IMR-90 (cell line): ENCODE results near the gene SLX9. TPM values are rescaled to one million over a fixed set of nuclear protein-coding genes. Genes with fewer than 3 reads are reported as not detected.

Experiments used
- ATAC-seq: fragments of 200-7000 bp; cut with Tn5 transposase; 2 replicates; pipeline ENCODE4 v1.9.1; 2020; ENCODE audit warnings: low read depth, mild to moderate bottlenecking, moderate library complexity
- BruUV-seq: library from RNA; stranded (reverse); fragments of 400-500 nt; replicated peaks from 2 replicates; lab custom pipeline; 2021; lab: Mats Ljungman, UMichigan
- CTCF ChIA-PET: fragments of 300-600 bp; formaldehyde crosslinking; extraction: SDS; loops from one replicate; lab custom pipeline; 2021; ENCODE audit warnings: antibody characterized with exemption; lab: Yijun Ruan, JAX
- POLR2A ChIA-PET: fragments of 300-600 bp; sonication (Branson Sonifier 250); formaldehyde crosslinking; loops from one replicate; lab custom pipeline; 2022; ENCODE audit warnings: antibody characterized with exemption; ENCODE audit not compliant: unreplicated experiment; lab: Charles Lee
- DNase-seq: peaks from one replicate; pipeline ENCODE4 v3.0.0; 2013
- H2AFZ ChIP-seq: replicated peaks from 2 replicates; pipeline ENCODE3; 2013; ENCODE audit warnings: low read length, mild to moderate bottlenecking; ENCODE audit not compliant: poor library complexity
- H2AK5ac ChIP-seq: 2 replicates; pipeline ENCODE4 v1.6.1; 2013; ENCODE audit warnings: low read depth, low read length, inconsistent platforms
- H2AK9ac ChIP-seq: replicated peaks from 2 replicates; pipeline ENCODE3; 2013; ENCODE audit warnings: mild to moderate bottlenecking, low read depth, low read length, moderate library complexity; ENCODE audit not compliant: poor library complexity
- H2BK120ac ChIP-seq: 2 replicates; pipeline ENCODE4 v1.6.1; 2013; ENCODE audit warnings: low read depth, low read length, inconsistent platforms
- H2BK15ac ChIP-seq: 3 replicates; pipeline ENCODE4 v1.6.1; 2013; ENCODE audit warnings: low read depth, low read length, inconsistent platforms
- H2BK20ac ChIP-seq: 2 replicates; pipeline ENCODE4 v1.6.1; 2013; ENCODE audit warnings: low read depth, mild to moderate bottlenecking, inconsistent platforms, low read length, moderate library complexity
- H2BK5ac ChIP-seq: 2 replicates; pipeline ENCODE4 v1.6.1; 2013; ENCODE audit warnings: mild to moderate bottlenecking, low read depth, low read length, inconsistent platforms; ENCODE audit not compliant: poor library complexity, severe bottlenecking
- H3K14ac ChIP-seq: replicated peaks from 2 replicates; pipeline ENCODE4 v1.6.1; 2013; ENCODE audit warnings: low read depth, low read length, inconsistent platforms
- H3K18ac ChIP-seq: 2 replicates; pipeline ENCODE4 v1.6.1; 2013; ENCODE audit warnings: low read depth, low read length, control low read depth
- H3K23ac ChIP-seq: 2 replicates; pipeline ENCODE4 v1.6.1; 2013; ENCODE audit warnings: low read depth, low read length, inconsistent platforms
- H3K27ac ChIP-seq: 2 replicates; pipeline ENCODE4 v1.5.1; 2013; ENCODE audit warnings: mild to moderate bottlenecking, control low read depth, low read length; ENCODE audit not compliant: insufficient read depth
- H3K27me3 ChIP-seq: 2 replicates; pipeline ENCODE4 v1.6.1; 2013; ENCODE audit warnings: low read length; ENCODE audit not compliant: control insufficient read depth, insufficient read depth
- H3K36me3 ChIP-seq: 2 replicates; pipeline ENCODE4 v1.6.1; 2013; ENCODE audit warnings: low read length, mixed read lengths; ENCODE audit not compliant: control insufficient read depth, insufficient read depth
- H3K4ac ChIP-seq: 2 replicates; pipeline ENCODE4 v1.6.1; 2013; ENCODE audit warnings: low read depth, low read length, inconsistent platforms
- H3K4me1 ChIP-seq: 2 replicates; pipeline ENCODE4 v1.6.1; 2013; ENCODE audit warnings: low read length, mixed read lengths; ENCODE audit not compliant: control insufficient read depth, insufficient read depth
- H3K4me2 ChIP-seq: 2 replicates; pipeline ENCODE4 v1.6.1; 2013; ENCODE audit warnings: low read depth, mild to moderate bottlenecking, control low read depth, low read length, moderate library complexity
- H3K4me3 ChIP-seq: 2 replicates; pipeline ENCODE4 v1.5.1; 2013; ENCODE audit warnings: low read depth, mild to moderate bottlenecking, control low read depth, low read length, moderate library complexity; ENCODE audit not compliant: insufficient read depth
- H3K56ac ChIP-seq: 2 replicates; pipeline ENCODE4 v1.6.1; 2013; ENCODE audit warnings: low read length, inconsistent platforms; ENCODE audit not compliant: insufficient read depth; ENCODE audit errors: extremely low read depth
- H3K79me1 ChIP-seq, 2 experiments: 2 replicates each; pipeline ENCODE4 v1.6.1; 2013; ENCODE audit warnings: low read length in 2 of 2, inconsistent platforms in 1 of 2, low read depth in 1 of 2
- H3K9ac ChIP-seq: 2 replicates; pipeline ENCODE4 v1.6.1; 2013; ENCODE audit warnings: low read depth, low read length, control low read depth
- H3K9me1 ChIP-seq: 2 replicates; pipeline ENCODE4 v1.6.1; 2013; ENCODE audit warnings: low read length, inconsistent platforms; ENCODE audit not compliant: insufficient read depth
- H3K9me3 ChIP-seq: 2 replicates; pipeline ENCODE4 v1.6.1; 2013; ENCODE audit warnings: low read length; ENCODE audit not compliant: control insufficient read depth, insufficient read depth
- H4K20me1 ChIP-seq: 2 replicates; pipeline ENCODE4 v1.6.1; 2013; ENCODE audit warnings: low read length, inconsistent platforms; ENCODE audit not compliant: insufficient read depth
- H4K5ac ChIP-seq: 2 replicates; pipeline ENCODE4 v1.6.1; 2013; ENCODE audit warnings: mild to moderate bottlenecking, low read depth, low read length, control low read depth
- H4K8ac ChIP-seq, 2 experiments: 2 replicates each; pipeline ENCODE4 v1.6.1; 2013; ENCODE audit warnings: low read depth in 2 of 2, low read length in 2 of 2, control low read depth in 1 of 2, inconsistent platforms in 1 of 2
- H4K91ac ChIP-seq: 2 replicates; pipeline ENCODE4 v1.6.1; 2013; ENCODE audit warnings: low read depth, low read length, inconsistent platforms; ENCODE audit not compliant: insufficient read depth
- MAZ ChIP-seq: IDR thresholded peaks from 2 replicates; pipeline ENCODE4 v1.6.1; 2012; ENCODE audit warnings: low read depth, mild to moderate bottlenecking, low read length, improper control_type of control experiment, moderate library complexity, borderline replicate concordance
- SMC3 ChIP-seq: fragments of 150-350 bp; IDR thresholded peaks from 2 replicates; pipeline ENCODE4 v1.6.1; 2016; ENCODE audit warnings: low read depth, mild to moderate bottlenecking, antibody characterized with exemption, low read length, moderate library complexity
- WGBS, 2 experiments: methylation state at CpG; one replicate each; pipeline versions ENCODE4 v1.1.5 to v1.1.7; 2013; ENCODE audit warnings: missing lambda C conversion rate in 2 of 2; ENCODE audit not compliant: insufficient read length in 1 of 2; ENCODE audit errors: extremely low coverage in 2 of 2; 5-methylcytosine and 5-hydroxymethylcytosine counted together
- dilution Hi-C: fragments of 300-500 bp; cut with HindIII; formaldehyde crosslinking; loops from one replicate; pipeline ENCODE4 v1.14.3; 2018; ENCODE audit warnings: low sequenced_read_pairs; ENCODE audit not compliant: unreplicated experiment
- in situ Hi-C: fragments of 300-500 bp; cut with MboI; formaldehyde crosslinking; loops from 3 replicates; pipeline ENCODE4 v1.14.3; 2019; ENCODE audit warnings: low sequenced_read_pairs, inconsistent platforms, mixed read lengths
- intact Hi-C: fragments of 100-400 bp; cut with micrococcal nuclease; formaldehyde crosslinking; loops from 2 replicates; pipeline ENCODE4 v1.10.0; 2022
- polyA plus RNA-seq, 3 experiments: library from polyadenylated mRNA; depleted of rRNA; stranded (reverse); fragments of >200 nt; gene quantifications; 2 replicates each; pipeline ENCODE4 v1.2.3, GENCODE V29; 2012; ENCODE audit warnings: low replicate concordance in 1 of 3
- total RNA-seq: library from RNA; depleted of rRNA; stranded (reverse); fragments of >200 nt; gene quantifications from 2 replicates; pipeline ENCODE4 v1.2.3, GENCODE V29; 2012

The SLX9 gene
- total and polyA plus RNA-seq, 2 of the 4 experiments (the other 2 are of a cell fraction) = 10.4 to 21.7 TPM

DNA sequence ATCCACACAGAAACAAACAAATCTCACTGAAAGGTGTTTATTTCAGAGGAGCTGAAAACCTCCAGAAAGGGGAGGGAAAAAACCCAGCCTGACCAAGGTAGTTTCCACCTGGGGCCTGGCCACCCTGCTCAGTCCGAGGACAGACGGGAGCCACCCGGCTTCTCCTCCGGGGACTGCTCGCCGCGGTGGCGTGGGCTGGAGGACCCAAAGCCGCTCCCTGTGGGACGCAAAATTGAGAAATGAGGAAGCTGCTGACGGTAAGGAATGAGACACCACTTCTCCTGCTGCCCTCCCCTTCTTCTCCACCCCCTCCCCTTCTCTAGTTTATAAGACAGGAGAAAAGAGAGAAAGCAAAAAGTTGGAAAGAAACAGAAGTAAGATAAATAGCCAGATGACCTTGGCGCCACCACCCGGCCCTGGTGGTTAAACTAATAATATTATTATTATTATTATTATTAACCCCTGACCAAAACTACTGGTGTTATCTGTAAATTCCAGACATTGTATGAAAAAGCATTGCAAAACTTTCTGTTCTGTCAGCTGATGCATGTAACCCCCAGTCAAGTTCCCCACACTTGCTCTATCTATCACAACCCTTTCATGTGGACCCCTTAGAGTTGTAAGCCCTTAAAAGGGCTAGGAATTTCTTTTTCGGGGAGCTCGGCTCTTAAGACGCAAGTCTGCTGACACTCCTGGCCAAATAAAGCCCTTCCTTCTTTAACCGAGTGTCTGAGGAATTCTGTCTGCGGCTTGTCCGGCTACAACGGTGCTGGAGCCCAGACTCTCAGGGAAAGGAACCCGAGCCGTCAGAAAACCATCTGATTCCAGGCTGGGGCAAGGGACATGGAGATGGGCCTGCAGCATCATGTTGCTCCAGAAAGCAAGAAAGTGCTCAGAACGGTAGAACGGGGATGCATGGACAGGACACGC lies 31.6 kb upstream of the SLX9 start:
- Histone ChIP-seq H3K9me1 (peaks cover 6% of the 10 kb centered on the region; the same call in 1 of the 2 replicates), H2AK9ac (no peak overlapping the region), H3K4me1 (peaks cover 6% of the 10 kb centered on the region; the same call in 1 of the 2 replicates), H3K27me3 (peaks cover 83% of the 10 kb centered on the region), H3K36me3 (no peaks in the 10 kb centered on the region), H2BK120ac (no peak overlapping the region), H3K4me2 (peak overlapping the region; percentile 54), H3K18ac (no peak overlapping the region), H4K91ac (no peak overlapping the region), H3K79me1 (no peaks in the 10 kb centered on the region), H4K20me1 (no peaks in the 10 kb centered on the region), H3K23ac (no peak overlapping the region), H3K4ac (no peak overlapping the region), H2AK5ac (no peak overlapping the region), H2AFZ (peak overlapping the region; percentile 73), H2BK15ac (no peak overlapping the region), H3K14ac (no peak overlapping the region), H3K9ac (no peak overlapping the region), H3K56ac (no peak overlapping the region), H2BK20ac (no peak overlapping the region), H3K9me3 (no peaks in the 10 kb centered on the region), H4K5ac (no peak overlapping the region), H3K27ac (no peak overlapping the region), H4K8ac (no peak overlapping the region), H3K4me3 (no peak overlapping the region), H2BK5ac (no peak overlapping the region)
- no TSS peak for BruUV-seq
- in situ Hi-C loops = no loop called here
- DNase-seq (no peak), ATAC-seq (peak; percentile 50)
- POLR2A ChIA-PET = no interaction called here
- CTCF ChIA-PET = no interaction called here
- TF ChIP-seq SMC3 (no peak), MAZ (peak; percentile 8; the same call in 1 of the 2 replicates)
- intact Hi-C loops = no loop called here
- dilution Hi-C loops = no loop called here
- 35% methylated on average over 7 of the region's 25 CpGs; no CpG with 5 or more reads in 1 of the 2 experiments for WGBS, 2 experiments
